PC-3 (cell line): ENCODE measurements around the gene PRDM10. TPM values are rescaled to one million over a fixed set of nuclear protein-coding genes. Genes with fewer than 3 reads are reported as not detected.
"Not testable (repeated sequence)": the region's sequence is repeated elsewhere in the genome, so short reads cannot be mapped to it uniquely, and the experiment has no call there.

Source experiments
- ATAC-seq: fragments of 200-7000 bp; cut with Tn5 transposase; 2 replicates; pipeline ENCODE4 v1.9.1; 2020; ENCODE audit warnings: mild to moderate bottlenecking, moderate library complexity
- BruUV-seq: library from RNA; stranded (reverse); fragments of 400-500 nt; replicated peaks from 2 replicates; lab custom pipeline; 2021; lab: Mats Ljungman, UMichigan
- CTCF ChIA-PET: fragments of 300-600 bp; sonication (Branson Sonifier 250); formaldehyde crosslinking; loops from one replicate; lab custom pipeline; 2022; ENCODE audit warnings: antibody characterized with exemption; lab: Charles Lee
- POLR2A ChIA-PET: fragments of 300-600 bp; sonication (Branson Sonifier 250); formaldehyde crosslinking; loops from one replicate; lab custom pipeline; 2022; ENCODE audit warnings: antibody characterized with exemption; ENCODE audit not compliant: unreplicated experiment; lab: Charles Lee
- DNase-seq: peaks from one replicate; pipeline ENCODE4 v3.0.0-alpha.2; 2015
- H2AFZ ChIP-seq: fragments of 300-600 bp; sonication (generic); 2 replicates; pipeline ENCODE4 v1.6.0; 2016; ENCODE audit warnings: antibody characterized with exemption, low read length
- H3F3A ChIP-seq: fragments of 300-600 bp; sonication (generic); one replicate; pipeline ENCODE4 v1.6.0; 2017; ENCODE audit warnings: antibody characterized with exemption, low read length, control low read depth, mild to moderate bottlenecking; ENCODE audit not compliant: unreplicated experiment
- H3K27ac ChIP-seq: fragments of 300-600 bp; sonication (generic); 2 replicates; pipeline ENCODE4 v1.5.1; 2016; ENCODE audit warnings: mild to moderate bottlenecking, low read length
- H3K27me3 ChIP-seq: fragments of 300-600 bp; sonication (generic); 2 replicates; pipeline ENCODE4 v1.6.1; 2016; ENCODE audit warnings: low read length, mixed read lengths
- H3K36me3 ChIP-seq: fragments of 300-600 bp; sonication (generic); 2 replicates; pipeline ENCODE4 v1.6.1; 2016; ENCODE audit warnings: low read depth, mixed run types, low read length, mixed read lengths
- H3K4me1 ChIP-seq: fragments of 300-600 bp; sonication (generic); 2 replicates; pipeline ENCODE4 v1.5.1; 2016; ENCODE audit warnings: low read length; ENCODE audit not compliant: insufficient read depth
- H3K4me2 ChIP-seq: fragments of 300-600 bp; sonication (generic); 2 replicates; pipeline ENCODE4 v1.6.0; 2016; ENCODE audit warnings: low read length
- H3K4me3 ChIP-seq: fragments of 300-600 bp; sonication (generic); 2 replicates; pipeline ENCODE4 v1.5.1; 2016; ENCODE audit warnings: mild to moderate bottlenecking, low read length, mixed read lengths
- H3K79me2 ChIP-seq: fragments of 300-600 bp; sonication (generic); 2 replicates; pipeline ENCODE4 v1.6.1; 2017; ENCODE audit warnings: low read length, mixed read lengths
- H3K9ac ChIP-seq: fragments of 300-600 bp; sonication (generic); 2 replicates; pipeline ENCODE4 v1.6.0; 2016; ENCODE audit warnings: mild to moderate bottlenecking, low read length
- H3K9me2 ChIP-seq: fragments of 300-600 bp; sonication (generic); replicated peaks from 2 replicates; pipeline ENCODE4 v1.6.1; 2016; ENCODE audit warnings: mixed run types, low read length, mixed read lengths
- H3K9me3 ChIP-seq: fragments of 300-600 bp; sonication (generic); 2 replicates; pipeline ENCODE4 v1.6.1; 2016; ENCODE audit warnings: low read length, mixed read lengths
- H4K20me1 ChIP-seq: fragments of 300-600 bp; sonication (generic); 2 replicates; pipeline ENCODE4 v1.6.1; 2016; ENCODE audit warnings: low read length, mixed read lengths
- CTCF ChIP-seq: fragments of 300-600 bp; sonication (generic); conservative IDR thresholded peaks from 2 replicates; pipeline ENCODE4 v1.5.1; 2017; ENCODE audit warnings: antibody characterized with exemption, low read depth, mild to moderate bottlenecking, low read length
- EZH2 ChIP-seq: fragments of 300-600 bp; sonication (generic); IDR thresholded peaks from one replicate; pipeline ENCODE4 v1.6.1; 2017; ENCODE audit warnings: antibody characterized with exemption, mild to moderate bottlenecking, low read length; ENCODE audit not compliant: unreplicated experiment
- EZH2phosphoT487 ChIP-seq: fragments of 300-600 bp; sonication (generic); IDR thresholded peaks from 2 replicates; pipeline ENCODE4 v1.6.1; 2018; ENCODE audit warnings: mild to moderate bottlenecking, antibody characterized with exemption, low read length, borderline replicate concordance
- intact Hi-C: fragments of 100-400 bp; cut with micrococcal nuclease; formaldehyde crosslinking; loops from 2 replicates; pipeline ENCODE4 v1.9.0; 2023
- total RNA-seq: library from RNA; depleted of rRNA; stranded (reverse); fragments of >200 nt; gene quantifications from 2 replicates; pipeline ENCODE4 v1.2.3, GENCODE V29; 2014

Gene PRDM10
- total RNA-seq, 1 experiment from 2014 or later = 7.3 TPM

DNA sequence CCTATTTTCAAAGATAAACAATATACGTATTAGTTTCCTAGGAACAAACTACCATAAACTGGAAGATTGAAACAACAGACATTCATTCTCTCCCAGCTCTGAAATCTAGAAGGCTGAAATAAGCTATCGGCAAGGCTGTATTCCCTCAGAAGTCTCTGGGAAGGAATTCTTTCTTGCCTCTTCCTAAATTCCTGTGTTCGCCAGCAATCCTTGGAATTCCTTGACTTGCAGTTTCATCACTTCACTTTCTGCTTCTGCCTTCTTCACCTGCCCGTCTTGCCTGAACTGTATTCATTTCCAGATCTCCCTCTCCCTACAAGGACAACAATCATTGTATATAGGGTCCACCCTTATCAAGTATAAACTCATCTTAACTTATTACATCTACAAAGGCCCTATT lies 17.7 kb upstream of the PRDM10 start:
- Histone ChIP-seq H3K27ac (no peak overlapping the region), H3K9me2 (no peaks in the 10 kb centered on the region), H3K9ac (no peak overlapping the region), H3K36me3 (no peaks in the 10 kb centered on the region), H3K4me3 (no peak overlapping the region), H4K20me1 (no peaks in the 10 kb centered on the region), H3K4me1 (peaks cover 28% of the 10 kb centered on the region), H3K79me2 (no peaks in the 10 kb centered on the region), H3K4me2 (no peak overlapping the region), H3F3A (peaks cover 4% of the 10 kb centered on the region), H3K27me3 (no peaks in the 10 kb centered on the region), H3K9me3 (no peaks in the 10 kb centered on the region), H2AFZ (no peak overlapping the region)
- ChIA-PET POLR2A (no interaction called here), CTCF (no interaction called here)
- no peak for ATAC-seq
- intact Hi-C loops = no loop called here
- TF ChIP-seq CTCF = no peak
- no peak for TF ChIP-seq EZH2phosphoT487
- no peak for TF ChIP-seq EZH2
- BruUV-seq = no TSS peak
- DNase-seq = no peak

- intact Hi-C loops, H3K27me3 ChIP-seq, H4K20me1 ChIP-seq, H3K9me2 ChIP-seq, H3K4me3 ChIP-seq, CTCF ChIA-PET, ATAC-seq, H3F3A ChIP-seq, POLR2A ChIA-PET, H3K79me2 ChIP-seq, H3K9me3 ChIP-seq, H2AFZ ChIP-seq, H3K36me3 ChIP-seq, BruUV-seq, DNase-seq, H3K9ac ChIP-seq, H3K27ac ChIP-seq, H3K4me2 ChIP-seq, H3K4me1 ChIP-seq: not testable (repeated sequence)
These were observed 13.2 kb upstream of the PRDM10 start for GRCh38 chr11:130015846-130016245.

DNA sequence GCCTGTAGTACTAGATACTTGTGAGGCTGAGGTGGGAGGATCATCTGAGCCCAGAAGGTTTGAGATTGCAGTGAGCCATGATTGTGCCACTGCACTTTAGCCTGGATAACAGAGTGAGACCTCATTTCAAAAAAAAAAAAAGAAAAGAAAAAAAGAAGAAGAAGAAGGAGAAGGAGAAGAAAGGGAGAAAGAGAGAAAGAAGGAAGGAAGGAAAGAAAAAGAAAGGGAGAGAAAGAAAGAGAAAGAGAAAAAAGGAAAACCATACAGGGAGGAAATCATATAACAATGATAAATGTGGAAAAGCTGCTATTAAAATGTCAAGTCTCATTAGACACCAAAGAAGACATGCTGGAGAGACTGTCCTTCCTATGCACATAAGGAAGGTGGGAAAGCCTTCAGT lies 5.7 kb upstream of the PRDM10 start:
- CTCF ChIA-PET = no interaction called here

DNA sequence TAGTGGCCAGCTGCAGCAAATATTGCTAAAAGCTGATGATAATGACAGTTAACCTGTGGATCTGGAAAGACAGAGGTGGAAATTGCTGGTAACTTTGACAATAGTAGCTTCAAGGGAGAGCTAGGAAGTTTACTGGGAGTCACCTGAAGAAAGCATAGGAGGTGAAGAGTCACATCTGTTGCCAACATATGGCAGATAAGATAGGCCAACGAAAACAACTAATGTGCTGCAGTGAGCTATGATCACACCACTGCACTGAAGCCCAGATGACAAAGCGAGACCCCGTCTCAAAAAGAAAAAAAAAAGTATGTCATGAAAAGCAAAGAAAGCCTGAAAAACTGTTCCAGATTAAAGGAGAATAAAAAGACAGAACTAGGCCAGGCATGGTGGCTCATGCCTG lies 4.3 kb upstream of the PRDM10 start:
- intact Hi-C loops = no loop called here
- Histone ChIP-seq H3K36me3 (no peaks in the 10 kb centered on the region), H2AFZ (no peak overlapping the region), H3K4me1 (peaks cover 11% of the 10 kb centered on the region), H3K4me2 (no peak overlapping the region), H3K27ac (no peak overlapping the region), H3K9ac (no peak overlapping the region), H3K27me3 (no peaks in the 10 kb centered on the region), H3K79me2 (0 out of 2 replicates have a peak, but pooled peaks cover 5% of the 10 kb centered on the region), H3K9me2 (no peaks in the 10 kb centered on the region), H3F3A (no peaks in the 10 kb centered on the region), H3K4me3 (no peak overlapping the region), H4K20me1 (no peaks in the 10 kb centered on the region), H3K9me3 (no peaks in the 10 kb centered on the region)
- TF ChIP-seq CTCF (no peak), EZH2 (no peak), EZH2phosphoT487 (no peak)
- POLR2A ChIA-PET = no interaction called here
- ATAC-seq (no peak), DNase-seq (no peak)
- no TSS peak for BruUV-seq
- CTCF ChIA-PET = no interaction called here

More for the DNA sequence above, 5.7 kb upstream of the PRDM10 start:
- H3K27me3 ChIP-seq = no peaks in the 10 kb centered on the region
- no TSS peak for BruUV-seq
- H3K79me2 ChIP-seq = 0 out of 2 replicates have a peak, but pooled peaks cover 5% of the 10 kb centered on the region
- no peak for TF ChIP-seq EZH2
- ATAC-seq (no peak), DNase-seq (no peak)
- no peaks in the 10 kb centered on the region for H3K36me3 ChIP-seq
- no peaks in the 10 kb centered on the region for H3K9me3 ChIP-seq
- no peaks in the 10 kb centered on the region for H3F3A ChIP-seq
- no peak overlapping the region for H3K4me2 ChIP-seq
- no peak overlapping the region for H3K9ac ChIP-seq
- H3K4me1 ChIP-seq = peaks cover 11% of the 10 kb centered on the region
- POLR2A ChIA-PET = no interaction called here
- H4K20me1 ChIP-seq = no peaks in the 10 kb centered on the region
- no peak overlapping the region for H3K27ac ChIP-seq
- no peaks in the 10 kb centered on the region for H3K9me2 ChIP-seq
- intact Hi-C loops = no loop called here
- no peak overlapping the region; the same call in 1 of the 2 replicates for H2AFZ ChIP-seq
- H3K4me3 ChIP-seq = no peak overlapping the region
